GM23338 (cell line): ENCODE results near the gene KCNN3.

Source experiments
- CREB1 ChIP-seq: fragments of 250-450 bp; sonication (Bioruptor Pico); IDR thresholded peaks from 2 replicates; pipeline ENCODE4 v1.5.0; 2020; ENCODE audit warnings: low read depth, mild to moderate bottlenecking, moderate library complexity
- CTCF ChIP-seq, 2 experiments: fragments of 200-600 bp in 1 of 2; sonication (generic) in 1 of 2; conservative IDR thresholded peaks; 2 replicates each; pipeline versions ENCODE4 v1.5.1 to v1.6.1; 2016 to 2017; ENCODE audit warnings: antibody characterized with exemption in 2 of 2, low read depth in 2 of 2, mild to moderate bottlenecking in 2 of 2, moderate library complexity in 1 of 2
- ETS1 ChIP-seq: IDR thresholded peaks from 2 replicates; pipeline ENCODE4 v1.6.1; 2016; ENCODE audit warnings: antibody characterized with exemption
- EZH2 ChIP-seq: fragments of 200-600 bp; sonication (generic); IDR thresholded peaks from one replicate; pipeline ENCODE4 v1.8.0; 2017; ENCODE audit warnings: antibody characterized with exemption, mild to moderate bottlenecking, low read depth; ENCODE audit not compliant: unreplicated experiment
- EZH2phosphoT487 ChIP-seq: fragments of 200-600 bp; sonication (generic); IDR thresholded peaks from one replicate; pipeline ENCODE4 v1.8.1; 2018; ENCODE audit warnings: antibody characterized with exemption; ENCODE audit not compliant: unreplicated experiment
- JUNB ChIP-seq: IDR thresholded peaks from one replicate; pipeline ENCODE4 v1.6.1; 2016; ENCODE audit warnings: antibody characterized with exemption; ENCODE audit not compliant: unreplicated experiment
- NANOG ChIP-seq: IDR thresholded peaks from 2 replicates; pipeline ENCODE4 v1.6.1; 2016; ENCODE audit warnings: antibody characterized with exemption, borderline replicate concordance
- POLR2AphosphoS5 ChIP-seq: IDR thresholded peaks from 2 replicates; pipeline ENCODE4 v1.6.1; 2016; ENCODE audit warnings: antibody characterized with exemption, low read depth
- REST ChIP-seq: IDR thresholded peaks from one replicate; pipeline ENCODE4 v1.6.1; 2018; ENCODE audit warnings: antibody characterized with exemption; ENCODE audit not compliant: unreplicated experiment
- STAT1 ChIP-seq: IDR thresholded peaks from one replicate; pipeline ENCODE4 v1.6.1; 2016; ENCODE audit warnings: antibody characterized with exemption; ENCODE audit not compliant: unreplicated experiment
- ZNF114 ChIP-seq: fragments of 250-450 bp; sonication (Bioruptor Pico); IDR thresholded peaks from 2 replicates; pipeline ENCODE4 v1.5.0; 2020; ENCODE audit warnings: mild to moderate bottlenecking, moderate library complexity
- ZNF331 ChIP-seq: fragments of 250-450 bp; sonication (Bioruptor Pico); IDR thresholded peaks from 2 replicates; pipeline ENCODE4 v1.5.0; 2020; ENCODE audit warnings: low read depth, mild to moderate bottlenecking, moderate library complexity

- TF ChIP-seq CTCF (conservative IDR thresholded peaks at IDR 0.05; ENCODE audit: low read depth in 2 of 2) (no peak), ETS1 (no peak), POLR2AphosphoS5 (no peak), CREB1 (CRISPR knock-in tag) (no peak), REST (no peak), EZH2 (no peak), EZH2phosphoT487 (no peak), STAT1 (no peak), ZNF114 (no peak), ZNF331 (no peak), NANOG (no peak), JUNB (no peak)
These were observed 41.0 kb downstream of the KCNN3 start for GRCh38 chr1:154829062-154829461.
